GM18858 (cell line): ENCODE data around the gene REG4.

ENCODE experiments used
- ATAC-seq: cut with Tn5 transposase; IDR thresholded peaks from one replicate; pipeline ENCODE4 v1.9.1; 2021; ENCODE audit not compliant: unreplicated experiment

Gene REG4

DNA sequence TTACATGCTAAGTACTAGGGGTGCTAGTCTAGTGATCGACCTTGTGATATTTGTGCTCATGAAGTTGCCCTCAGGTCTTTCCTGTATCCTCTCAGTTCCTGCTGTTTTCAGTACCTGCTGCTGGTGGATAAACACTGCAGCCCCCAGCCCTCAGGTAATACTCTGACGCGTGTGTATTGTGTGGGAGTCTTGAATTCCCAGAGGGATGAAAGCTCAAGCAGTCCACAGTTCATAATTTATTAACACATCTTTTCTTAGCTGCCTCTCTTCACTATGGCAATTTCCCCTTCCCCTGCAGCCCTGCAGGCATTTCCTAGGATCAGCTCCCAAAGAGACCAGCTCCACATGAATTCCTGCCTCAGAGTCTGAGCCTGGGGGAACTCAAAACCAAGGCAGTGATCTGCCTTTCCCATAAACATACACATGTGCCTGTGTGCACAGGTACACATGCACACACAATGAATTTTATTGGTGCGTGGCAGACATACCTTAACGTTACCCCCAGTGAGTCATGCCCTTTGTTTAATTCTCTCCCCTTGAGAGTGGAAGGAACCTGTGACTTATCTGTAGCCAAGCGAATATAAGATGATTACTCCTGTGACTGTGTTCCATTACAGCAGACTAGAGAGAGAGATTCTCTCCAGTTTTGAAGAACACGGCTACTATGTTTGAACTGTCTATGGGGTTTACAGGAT lies 28.5 kb downstream of the REG4 start:
- no peak for ATAC-seq

DNA sequence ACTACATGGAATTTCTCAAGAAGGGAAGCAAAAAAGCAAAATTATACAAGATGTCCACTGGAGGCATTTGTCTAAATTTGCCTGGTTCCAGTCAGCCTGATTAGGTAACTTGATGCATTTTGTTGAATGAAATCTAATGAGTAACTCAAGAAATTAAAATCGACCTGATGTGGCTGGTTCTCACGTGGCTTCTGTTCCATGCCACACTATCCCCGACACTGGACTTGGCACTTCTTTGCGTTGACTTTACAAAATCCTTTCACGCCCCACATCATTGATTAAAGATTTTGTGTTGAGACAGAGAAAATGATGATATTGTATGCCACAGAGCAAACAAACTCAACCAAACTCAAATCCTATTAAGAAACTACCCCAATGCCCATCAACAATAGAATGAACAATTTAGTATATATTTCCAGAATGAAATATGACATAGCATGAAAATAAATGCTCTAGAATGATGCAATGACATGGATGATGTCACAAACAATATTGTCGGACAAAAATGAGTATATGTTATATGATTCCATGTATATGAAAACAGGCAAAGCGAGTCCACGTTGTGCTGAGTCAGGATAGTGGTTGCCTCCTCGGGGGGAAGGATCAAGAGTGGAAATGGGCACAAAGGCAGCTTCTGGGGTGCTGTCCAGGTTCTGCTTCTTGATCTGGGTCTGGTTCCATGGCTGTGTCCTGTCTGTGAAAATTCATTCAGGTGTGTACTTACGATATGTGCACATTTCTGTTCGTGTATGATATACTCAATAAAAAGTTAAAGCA lies 29.6 kb downstream of the REG4 start:
- no peak for ATAC-seq

DNA sequence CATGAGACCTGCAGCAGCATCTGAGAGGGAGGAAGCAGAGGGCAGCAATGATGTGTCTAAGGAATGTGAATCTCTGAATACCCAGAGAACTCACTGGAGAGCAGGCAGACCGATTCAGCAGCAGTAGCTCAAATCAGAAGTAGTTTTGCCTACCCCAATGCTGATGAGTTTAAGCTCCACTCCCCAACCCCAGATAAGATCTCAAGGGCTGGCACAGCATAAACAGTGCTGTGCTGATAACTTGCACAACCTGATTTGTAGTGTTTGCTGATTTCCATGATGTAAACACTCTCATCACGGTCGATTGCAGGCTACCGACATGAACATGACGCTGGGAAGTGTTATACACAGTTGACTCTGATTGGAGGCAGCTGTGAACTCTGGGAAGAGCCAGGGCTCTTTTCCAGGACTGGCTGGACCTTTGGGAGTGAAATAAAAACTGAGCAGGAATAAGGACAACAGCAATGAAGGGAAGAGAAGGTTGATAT lies 31.3 kb downstream of the REG4 start:
- no peak for ATAC-seq

DNA sequence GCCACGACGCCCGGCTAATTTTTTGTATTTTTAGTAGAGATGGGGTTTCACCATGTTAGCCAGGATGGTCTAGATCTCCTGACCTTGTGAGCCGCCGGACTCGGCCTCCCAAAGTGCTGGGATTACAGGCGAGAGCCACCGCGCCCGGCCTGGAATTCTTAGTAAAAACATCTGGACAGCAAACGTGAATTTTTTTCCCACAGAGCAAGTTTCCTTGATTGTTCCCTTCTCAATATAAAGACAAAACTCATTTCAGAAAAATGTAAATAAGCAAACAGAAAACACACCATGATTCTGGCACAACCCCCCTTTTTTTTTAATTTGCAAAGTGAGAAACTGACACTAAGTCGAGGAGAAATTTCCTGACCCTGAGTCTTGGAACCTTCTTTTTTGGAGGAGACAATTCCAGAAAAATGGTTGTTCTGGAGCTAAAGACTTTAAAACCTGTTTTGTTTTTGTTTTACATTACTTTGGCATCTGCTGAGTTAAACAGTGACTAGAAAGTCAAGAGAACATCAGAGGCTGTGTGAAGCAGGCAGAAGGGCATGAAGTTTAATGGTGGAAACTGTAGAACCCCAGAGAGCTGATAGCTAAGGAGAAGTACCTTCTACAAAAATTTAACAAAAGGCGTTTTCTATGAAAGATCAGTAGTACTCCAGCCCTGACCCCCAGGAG lies 32.2 kb downstream of the REG4 start:
- no peak for ATAC-seq

DNA sequence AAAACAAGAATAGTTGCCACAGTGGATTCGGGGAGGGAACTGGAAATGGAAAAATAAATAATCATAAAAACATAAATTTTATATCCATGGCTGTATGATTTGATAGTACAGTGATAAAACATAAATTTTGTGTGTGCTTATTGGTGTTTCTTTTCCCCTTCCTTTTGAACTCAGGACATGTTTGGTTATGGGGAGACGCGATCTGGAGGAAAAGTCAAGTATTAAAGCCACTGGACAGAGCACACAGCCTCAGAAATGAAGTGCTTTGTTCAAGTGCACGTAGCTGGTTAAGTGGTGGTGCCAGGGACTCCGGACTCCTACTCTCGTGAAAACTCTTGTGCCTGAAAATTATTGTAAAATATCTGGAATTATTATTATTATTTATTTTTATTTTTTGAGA lies 32.9 kb downstream of the REG4 start:
- ATAC-seq = no peak

DNA sequence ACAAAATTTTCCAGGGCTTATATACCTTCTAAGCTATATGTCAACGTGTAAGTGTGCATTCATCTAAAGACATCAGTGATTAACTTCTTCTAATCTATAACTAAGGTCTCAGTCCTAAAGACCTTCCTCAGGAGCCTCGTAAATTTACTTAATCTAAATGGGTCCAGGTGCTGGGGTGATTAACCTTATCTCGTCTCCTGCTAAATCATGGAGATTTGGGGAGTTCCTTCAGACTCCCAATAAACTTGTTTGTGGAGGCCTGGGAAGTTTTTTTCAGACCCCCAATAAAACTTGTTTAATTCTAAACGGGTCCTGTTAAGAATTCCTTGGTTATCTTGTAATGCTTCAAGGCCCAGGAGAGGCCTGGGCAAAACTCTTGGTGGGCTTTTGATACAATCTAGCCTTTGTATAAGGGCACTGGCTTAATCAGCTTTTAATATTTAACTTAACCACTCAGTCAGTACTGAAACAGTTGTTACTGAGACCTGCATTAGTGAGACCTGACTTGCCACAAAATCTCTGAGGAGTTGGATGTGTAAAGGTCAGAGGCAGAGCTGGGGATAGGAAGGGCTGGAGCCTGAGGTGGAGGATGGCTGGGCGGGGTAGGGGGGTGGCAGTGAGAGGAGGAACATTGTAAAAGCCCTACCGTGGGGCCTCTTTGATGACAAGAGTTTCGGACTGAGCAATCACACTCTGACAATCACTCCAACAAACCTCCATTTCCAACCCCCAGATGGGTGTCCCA lies 36.3 kb downstream of the REG4 start:
- no peak for ATAC-seq

DNA sequence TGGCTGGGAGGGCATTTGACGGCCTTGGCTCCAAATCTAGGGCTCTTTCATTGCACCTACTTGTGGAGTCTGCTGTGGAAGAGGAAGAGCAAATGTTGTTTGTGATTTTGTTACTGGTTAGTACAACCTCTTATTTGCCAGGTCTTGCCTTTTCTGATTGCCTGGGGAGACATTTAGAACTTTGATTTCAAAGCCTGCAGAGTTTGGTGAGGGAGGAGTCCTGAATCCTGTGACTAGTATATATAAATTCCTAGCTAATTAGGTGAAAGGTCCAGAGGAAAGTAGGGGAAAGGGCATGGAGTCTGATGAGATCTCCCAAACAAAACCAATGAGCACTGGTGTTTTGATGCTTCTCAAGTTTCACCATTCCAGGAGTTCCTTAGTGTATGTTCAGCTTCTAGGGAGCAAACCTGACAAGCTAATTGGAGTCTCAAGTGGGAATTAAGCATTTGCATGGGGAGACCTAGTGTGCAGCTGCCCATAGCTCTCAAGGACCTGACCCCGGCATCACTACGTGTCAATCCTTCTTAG lies 37.5 kb downstream of the REG4 start:
- ATAC-seq = no peak

DNA sequence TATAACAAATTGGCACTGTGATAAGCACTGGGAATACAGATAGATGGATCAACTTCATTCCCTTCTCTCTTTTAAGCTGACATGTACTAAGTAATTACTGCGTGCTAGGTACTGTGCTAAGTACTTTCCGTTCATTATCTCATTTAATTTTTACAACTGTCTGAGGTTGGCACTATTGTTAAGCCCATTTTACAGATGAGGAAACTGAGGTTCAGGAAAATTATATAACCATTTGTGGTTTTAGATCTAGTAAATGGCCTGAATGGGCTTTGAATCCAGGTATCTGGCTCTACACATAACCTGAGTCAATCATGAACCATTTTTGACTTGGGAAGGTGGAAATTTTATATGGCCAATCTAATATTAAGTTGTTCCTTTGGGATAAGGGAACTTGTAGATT lies 39.0 kb downstream of the REG4 start:
- no peak for ATAC-seq

DNA sequence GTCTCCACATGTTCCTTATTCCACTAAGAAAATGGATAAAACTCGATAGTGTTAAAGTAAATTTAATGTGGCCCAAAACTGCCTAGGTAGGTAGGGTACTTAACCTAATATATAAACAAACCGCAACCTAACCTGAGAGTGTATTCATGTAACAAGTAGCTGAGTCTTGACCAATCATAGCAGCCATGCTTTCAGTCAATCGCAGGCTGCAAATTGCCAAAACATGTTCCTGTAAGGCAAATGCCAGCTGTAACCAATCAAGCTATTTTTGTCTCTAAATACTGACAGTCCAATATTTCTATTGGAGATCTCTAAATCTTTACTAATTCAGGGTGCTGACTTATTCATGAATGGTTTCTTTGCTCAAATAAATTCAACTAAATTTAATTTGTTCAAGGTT lies 39.5 kb downstream of the REG4 start:
- ATAC-seq = no peak

DNA sequence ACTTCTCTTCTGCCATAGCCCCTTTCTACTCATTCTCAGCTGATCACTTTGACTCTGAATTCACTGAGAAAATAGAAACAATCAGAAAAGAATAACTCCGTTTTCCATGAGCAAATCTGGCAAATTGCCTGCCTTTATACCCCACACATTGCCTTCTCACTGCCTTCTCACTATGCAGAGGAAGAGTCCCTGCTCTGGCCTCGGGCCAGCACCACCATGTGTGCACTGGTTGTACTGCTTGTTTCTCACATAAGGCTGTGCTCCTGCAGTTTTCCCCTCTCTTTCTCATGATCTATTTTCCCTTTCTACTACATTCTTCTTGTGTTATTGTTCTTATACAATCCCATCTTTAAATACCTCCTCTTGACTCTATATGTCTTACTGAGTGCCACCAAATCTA lies 40.2 kb downstream of the REG4 start:
- no peak for ATAC-seq

DNA sequence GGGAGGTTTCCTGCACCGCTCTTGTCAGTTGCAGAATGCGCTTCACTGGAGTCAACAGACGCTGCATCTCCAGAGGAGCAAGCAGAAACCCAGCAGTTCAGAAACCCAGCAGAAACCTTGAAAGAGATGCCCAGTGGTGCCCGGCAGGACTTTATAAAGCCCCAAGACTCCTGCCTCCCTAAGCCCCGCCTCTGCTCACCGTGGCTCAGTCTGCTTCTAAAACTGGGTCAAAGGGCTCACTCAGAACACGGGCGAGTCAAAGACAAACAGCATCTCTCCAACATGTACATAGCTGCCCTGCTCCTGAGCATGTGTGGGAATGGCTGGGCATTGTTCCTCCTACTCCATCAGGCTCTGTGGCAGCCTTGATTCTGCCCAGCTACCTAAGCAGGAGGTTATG lies 42.5 kb downstream of the REG4 start, which contains the start of gene HMGCS2:
TSS of gene HMGCS2 (minus strand) at position 128 of the 400 bp plus-strand sequence. CDS start at position 67, 61 bp downstream.
- ATAC-seq = no peak

DNA sequence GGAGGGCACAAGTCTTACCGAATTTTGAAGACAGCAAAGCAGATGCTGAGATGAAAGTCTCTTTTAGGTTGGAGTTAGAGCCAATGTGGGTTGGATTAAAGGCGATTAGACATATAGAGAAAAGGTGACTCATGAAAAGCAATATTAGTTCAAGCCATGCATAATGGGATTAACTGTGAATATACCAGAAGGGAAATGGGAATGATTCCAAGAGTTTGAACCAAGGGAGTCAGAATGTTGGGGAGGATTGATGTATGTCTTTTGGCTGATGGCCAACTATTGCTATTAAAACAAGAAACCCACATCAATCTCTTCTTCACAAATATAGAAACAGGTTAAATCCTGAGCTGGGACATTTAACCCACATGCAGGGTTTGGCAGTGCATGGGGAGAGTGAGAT lies 43.8 kb downstream of the REG4 start:
- no peak for ATAC-seq

DNA sequence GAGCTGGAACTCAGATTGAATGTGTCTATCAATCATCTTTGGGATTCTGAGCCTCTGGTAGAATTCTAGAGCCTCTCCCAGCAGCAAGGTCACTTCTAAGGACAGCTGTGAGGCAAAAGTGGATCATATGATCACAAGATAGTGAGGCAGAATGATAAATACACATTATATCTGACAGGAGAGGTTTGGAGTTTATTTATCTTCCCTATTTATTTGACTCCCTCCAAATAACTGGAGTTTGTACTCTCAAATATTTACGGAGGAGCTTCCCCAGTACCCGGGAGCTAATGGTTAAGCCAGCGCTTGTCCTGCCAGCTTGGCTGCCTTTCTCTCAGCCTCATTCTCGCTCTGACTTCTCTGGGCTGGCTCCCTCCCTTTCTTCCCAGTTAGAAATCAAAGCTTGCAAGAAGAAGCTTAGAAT lies 44.9 kb downstream of the REG4 start:
- ATAC-seq = no peak

DNA sequence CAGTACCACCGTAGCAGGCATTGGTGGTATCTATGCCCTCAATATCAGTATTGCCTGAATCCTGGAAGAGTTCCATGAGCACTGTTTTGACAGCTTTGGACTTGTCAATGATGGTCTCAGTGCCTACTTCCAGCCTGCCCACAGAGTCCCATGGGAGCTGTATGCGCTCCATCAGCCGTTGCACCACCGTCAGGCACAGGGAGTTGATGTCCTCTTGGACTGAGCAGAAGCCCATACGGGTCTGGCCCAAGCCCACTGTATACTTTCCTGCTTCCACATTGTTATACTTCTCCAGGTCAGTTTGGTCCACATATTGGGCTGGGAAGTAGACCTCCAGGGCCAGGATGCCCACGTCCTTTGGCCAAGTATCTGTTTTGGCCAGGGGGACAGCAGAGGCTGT lies 47.0 kb downstream of the REG4 start:
- no peak for ATAC-seq

DNA sequence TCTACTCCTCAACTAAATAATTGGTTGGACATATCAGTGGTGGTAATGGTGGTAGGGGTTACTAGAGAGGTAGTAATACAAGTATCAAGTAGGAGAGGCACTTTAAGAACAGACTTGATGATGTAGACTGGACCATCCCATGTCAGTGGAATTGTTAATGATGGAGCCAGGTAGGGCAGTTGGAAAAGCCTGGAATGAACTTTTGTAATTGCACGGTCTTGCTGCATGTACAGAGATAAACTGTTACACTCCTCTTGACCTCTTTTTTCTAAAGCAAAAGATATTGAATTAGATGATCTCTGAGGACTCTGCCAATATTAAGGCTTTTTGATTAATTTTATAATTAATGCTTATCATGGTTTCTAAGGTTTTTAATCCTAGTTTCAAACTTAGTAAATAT lies 48.3 kb downstream of the REG4 start:
- ATAC-seq = no peak

DNA sequence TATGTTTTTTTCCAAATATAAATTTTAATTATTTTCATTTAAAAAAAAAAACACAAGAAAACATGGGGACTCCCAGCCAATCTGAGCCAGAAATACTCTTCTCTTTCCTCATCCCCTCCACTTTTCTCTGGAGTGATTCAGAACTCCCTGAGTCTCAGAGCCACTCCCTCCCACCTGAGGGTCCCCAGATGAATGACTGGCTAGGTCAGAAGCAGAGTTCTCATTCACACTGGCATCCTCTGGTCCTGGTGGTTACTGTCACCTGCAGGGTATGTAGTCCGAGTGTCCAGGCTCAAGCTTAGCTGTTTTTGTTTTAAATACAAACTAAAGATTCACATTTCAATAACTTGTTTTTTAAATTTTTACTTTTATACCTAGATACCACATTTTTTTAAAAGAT lies 48.9 kb downstream of the REG4 start:
- ATAC-seq = no peak

DNA sequence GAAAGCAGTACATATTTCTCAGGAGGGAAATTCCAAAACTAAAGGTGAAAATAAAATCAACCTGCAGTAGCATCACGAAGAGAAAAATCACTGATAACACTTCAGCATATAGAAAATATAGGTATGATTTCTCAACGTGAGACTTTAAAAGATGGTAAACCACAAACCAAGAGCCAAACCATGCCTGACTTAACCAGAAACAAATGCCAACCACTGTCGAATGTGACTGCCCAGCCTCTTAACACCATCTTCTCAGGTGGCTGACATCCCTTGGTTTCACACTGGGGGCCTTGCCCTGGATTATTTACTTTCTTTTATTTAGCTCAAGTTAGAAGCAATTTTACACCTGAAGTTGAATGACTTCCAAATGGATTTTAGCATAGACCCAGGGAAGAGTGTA lies 52.7 kb downstream of the REG4 start:
- ATAC-seq = no peak

DNA sequence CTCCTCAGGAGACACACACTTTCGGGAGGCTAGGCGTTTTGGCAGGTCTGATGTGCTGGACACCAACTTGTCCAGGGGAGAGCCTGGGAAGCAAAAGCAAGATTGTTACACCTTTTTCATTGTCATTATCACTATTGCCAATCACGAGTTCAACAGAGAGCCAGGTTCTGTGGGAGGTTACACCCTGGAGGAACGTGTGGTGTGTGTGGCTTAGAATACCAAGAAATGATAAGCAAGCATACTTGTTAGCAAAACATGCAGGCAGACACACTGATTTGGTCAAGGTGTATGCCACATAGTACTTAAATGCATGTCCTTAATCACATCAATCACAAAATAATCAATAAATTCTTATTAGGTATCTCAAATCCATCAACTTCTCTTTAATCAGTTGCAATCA lies 58.7 kb downstream of the REG4 start:
- no peak for ATAC-seq

DNA sequence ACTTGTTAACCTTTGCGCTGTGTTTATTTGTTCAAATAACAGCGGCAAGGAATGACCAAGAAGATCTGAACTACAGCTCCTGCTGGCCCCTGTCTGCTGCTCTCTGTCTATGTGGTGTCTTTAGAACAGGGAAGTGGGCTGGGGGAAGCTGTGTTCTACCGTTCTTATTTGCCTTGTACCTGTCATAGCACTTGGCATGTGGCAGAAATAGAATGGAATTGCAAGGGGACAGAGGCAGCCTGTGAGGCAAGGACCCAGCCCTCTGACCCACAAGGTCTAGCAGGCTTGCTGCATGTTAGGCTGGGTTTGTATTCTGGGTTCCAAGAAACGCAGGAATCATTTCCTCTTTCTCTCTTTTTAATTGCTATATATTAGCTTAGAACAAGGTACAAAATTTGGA lies 63.2 kb downstream of the REG4 start:
- ATAC-seq = no peak

DNA sequence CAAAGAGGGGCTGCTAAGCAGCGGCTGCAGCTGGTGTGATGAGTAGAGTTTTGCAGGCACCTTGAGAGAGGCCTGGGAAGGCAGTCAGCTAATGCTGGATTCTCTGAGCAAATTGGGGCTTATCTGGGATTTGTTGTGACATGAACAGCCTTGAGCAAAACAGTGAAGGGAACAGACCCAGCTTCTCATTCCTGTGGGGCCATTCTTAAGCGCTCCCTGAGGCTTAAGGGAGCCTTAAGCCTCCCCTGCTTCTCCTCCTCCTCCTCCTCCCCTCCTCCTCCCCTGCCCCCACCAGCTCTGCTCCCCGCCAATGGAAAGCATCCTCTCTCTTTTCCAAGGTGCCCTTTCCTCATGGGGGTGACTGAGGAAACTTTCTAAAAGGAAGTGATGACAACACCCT lies 63.8 kb downstream of the REG4 start:
- ATAC-seq = no peak

DNA sequence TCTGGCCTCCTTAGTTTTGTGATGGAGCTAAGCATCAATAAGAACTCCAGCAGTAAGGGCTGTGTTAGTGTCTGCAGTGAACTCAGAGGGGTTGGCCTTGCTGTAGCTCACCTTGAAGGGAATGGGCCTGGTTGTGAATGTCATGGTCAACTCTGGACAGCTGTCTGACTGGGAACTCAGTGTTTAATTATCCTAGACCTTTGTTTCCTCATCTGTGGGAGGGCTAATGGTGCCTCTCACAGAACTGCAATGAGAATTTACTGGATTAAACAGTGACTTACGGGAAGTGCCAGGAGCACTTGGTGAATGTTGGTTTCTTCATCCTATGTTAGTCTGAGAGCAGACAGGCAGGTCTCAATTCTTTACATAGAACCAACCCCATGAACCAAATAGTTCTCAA lies 66.2 kb downstream of the REG4 start:
- ATAC-seq = no peak
